HUDEP-2 (cell line): ENCODE data around the gene RASGRP1.

Experiments used
- DNase-seq, 76 experiments: peaks; one replicate each; lab custom pipeline; 2025; ENCODE audit not compliant: unreplicated experiment in 76 of 76; lab: John Stamatoyannopoulos, UW

Gene RASGRP1

DNA sequence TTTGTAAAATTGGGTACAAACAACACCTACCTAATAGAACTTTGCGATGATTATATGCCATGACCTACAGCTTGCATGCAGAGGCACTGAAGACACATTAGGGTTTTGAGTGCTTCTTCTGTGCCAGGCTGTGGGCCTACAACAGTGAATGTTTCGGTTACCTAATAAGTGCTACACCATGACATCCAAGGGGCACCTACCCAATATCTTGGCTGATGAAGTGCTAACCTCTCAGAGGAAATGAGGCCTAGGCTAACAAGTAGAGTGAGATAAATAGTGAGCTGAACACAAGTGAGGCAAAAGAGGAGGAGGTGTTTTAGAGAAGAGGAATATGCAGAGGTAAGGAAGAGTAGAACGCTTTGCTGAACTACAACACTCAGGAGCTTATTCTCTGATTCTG is 12.2 kb upstream of the RASGRP1 start:
- DNase-seq: no peak

DNA sequence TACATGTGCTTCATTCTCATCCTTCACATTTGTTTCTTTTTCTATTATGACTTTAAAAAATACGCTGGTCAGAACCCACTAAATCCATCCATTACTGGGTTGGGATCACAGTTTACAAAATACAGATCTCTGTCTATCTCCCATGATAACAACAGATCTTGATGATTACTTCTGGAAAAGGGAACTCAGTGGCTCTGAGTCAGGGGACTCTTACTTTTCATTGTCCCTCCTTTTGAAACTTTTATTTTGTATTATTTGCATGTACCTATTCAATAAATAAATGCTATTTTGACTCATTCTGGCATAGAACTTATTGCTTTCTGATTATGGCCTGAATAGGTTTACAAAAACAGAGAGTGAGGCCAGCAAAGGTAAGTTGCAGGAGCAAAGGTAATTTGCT is 11.6 kb upstream of the RASGRP1 start:
- no peak for DNase-seq

DNA sequence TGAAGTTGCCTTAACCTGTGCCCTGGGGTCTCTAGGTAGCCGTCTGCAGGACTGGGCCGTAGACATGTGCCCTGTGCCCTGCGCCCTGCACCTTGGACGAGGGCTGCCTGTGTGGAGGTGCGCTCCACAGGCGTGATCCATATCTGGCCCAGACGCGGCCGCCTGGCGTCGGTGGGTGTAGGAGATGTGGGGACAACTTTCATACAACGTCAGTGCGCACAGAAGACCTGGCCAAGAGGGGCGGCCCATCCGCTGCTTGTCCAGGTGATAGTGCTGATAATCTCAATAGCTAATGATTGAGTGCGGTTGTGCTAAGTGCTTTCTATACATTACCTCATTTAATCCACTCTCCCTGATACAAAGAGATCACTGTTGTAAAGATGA is 665 bp upstream of the RASGRP1 start:
- no peak for DNase-seq

DNA sequence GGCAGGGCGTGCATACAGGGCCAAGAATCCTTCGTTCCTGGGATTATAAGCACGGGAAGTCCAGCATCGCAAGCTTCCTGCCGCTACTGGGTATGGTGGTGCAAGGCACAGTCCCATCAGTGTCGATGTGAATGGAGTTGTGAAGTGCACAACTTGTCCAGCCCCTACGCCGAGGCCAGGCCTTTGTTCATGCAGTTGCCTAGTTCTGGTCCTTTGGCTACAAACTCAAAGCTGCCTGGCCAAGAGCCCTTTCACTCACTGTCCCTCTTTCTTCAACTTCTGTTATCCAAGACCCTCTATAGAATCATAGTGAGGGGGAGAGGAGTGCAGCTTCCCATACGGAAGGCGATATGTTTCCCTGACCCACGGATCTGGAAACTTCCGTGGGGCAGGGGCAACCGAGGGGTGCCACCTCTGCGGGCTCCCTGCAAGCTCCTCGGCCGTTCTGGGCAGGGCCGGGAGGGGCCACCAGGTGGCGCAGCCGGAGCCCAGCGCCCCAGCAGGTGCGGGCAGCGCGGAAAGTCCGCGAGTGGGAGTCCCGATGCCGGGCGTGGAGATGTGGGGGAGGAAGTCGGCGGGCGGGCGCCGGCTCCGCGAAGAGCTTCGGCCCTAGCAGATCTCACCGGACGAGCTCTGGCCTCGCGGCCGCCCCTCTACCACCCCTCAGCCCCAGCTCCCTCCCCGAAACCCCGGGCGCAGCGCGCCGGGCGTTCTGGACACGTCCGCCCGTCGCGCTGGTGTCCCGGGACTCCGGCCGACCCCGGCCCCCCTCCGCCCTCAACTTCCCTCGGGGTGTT is 693 bp downstream of the RASGRP1 start:
- peak in 47 of 76 experiments; percentile 1 to 57 (median 25) for DNase-seq

DNA sequence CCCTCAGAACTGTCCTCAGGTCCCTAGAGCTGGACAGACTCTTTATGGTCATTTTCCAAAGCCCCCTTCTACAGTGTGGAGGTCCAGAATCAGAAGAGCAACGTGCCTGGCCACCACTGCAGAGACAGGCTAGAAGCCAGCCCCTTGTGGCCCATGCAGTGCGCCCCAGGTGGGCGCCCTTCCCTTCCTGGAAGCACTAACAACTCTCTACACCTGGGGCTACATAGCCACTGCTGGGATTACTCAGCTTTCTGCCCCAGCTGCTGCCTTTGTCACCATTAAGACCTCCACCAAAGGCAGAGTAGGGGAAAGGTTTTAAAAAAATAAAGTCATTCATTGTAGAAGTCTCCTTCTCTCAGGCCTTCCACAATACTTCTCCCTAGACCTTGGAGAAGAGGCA is 2.3 kb downstream of the RASGRP1 start:
- no peak for DNase-seq

DNA sequence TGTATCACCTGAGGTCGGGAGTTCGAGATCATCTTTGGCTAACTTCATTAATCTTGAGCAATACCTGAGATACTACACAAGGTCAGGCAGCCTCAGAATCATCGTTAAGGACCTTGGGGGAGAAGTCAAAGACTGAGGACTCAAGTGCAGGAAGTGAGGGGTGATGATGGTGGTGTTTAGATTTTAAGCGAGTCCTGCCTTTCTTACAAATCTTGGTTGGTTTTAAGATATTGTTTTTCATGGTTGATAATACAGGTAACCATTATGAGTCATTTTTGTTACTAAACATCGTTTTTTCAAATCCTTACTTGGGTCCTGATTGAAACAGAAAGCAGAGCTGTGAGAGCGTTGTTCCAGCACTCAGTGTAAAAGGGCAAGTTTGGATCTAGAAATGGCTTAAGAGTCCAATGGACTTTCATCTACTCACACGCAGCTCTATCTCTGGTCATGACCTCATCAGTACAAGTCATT is 4.1 kb downstream of the RASGRP1 start:
- no peak for DNase-seq

DNA sequence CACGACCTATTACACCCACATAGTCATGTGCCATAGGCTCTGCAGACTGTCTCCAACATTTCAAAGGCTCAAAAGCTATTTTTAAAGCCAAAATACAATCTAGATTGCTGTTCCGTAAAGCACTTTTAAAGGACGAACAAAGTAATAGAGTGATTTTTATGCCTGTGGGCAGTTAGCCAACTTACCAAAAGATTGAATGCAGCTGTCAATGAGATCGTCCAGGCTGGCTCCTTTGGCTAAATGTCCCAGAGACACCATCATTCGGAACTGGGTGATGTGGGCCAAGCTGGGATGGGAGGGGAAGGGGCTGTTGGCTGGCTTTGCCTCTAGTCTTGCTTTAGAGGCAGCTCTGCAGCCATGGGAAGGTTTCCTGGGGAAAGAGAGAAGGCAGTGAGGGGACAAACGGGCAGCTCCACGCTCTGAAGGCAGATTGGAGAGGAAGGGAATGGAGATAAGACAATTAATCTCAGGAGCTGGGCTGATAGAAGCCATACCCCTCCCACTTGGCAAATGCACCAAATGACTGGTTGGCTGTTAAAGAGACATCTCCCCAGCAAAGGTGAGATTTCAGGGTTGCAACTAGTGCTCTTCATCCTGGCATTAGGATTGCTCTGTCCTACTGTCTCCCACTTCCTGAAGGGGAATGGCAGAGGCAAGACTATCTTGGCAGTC is 4.8 kb downstream of the RASGRP1 start:
- no peak for DNase-seq

DNA sequence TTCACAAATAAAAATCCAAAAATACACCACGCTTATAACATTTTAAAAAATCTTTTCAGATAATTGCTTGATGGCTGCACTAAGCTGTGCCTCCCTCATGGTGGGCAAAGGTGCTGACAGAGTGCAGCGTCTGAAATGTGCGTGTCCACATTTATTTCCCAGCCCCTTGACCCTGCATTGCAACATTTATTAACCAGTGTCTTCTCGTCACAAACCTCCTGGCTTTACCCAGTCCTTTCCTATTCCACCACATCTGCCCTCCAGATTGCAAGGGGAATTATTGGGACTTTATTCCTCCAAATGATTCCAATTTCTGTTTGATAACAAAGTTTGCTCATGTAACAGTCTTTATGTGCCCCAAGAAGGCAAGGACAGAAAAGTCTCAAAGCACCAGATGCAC is 5.5 kb downstream of the RASGRP1 start:
- DNase-seq: no peak

DNA sequence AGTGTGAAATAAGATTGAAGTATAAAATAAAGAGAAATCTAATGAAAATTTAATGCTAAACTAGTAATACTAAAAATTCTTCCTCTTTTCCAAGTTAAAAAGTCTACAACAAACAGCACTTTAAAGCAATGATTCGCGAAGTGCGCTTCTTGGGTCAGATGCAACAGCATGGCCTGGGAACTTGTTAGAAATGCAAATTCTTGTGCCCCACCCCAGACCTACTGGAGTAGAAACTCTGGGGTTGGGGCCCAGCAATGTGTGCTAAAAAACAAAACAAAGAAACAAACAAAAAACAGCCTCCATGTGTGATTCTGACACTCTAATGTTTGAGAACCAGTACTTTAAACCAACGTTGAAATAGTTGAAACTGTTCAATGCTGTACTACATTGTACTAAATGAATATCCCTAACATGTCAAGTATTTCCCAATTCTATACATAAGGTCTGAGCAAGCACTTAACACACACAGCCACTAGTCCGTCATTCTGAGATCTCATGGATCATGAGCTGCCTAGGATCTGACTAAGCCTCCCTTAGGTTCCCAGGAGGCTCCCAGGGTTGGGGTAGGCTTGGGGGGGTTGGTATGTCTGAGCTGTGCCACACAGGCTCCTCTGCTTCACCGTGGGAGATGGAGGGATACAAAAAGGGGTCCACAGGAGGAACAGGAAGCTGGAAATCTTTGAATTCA is 6.1 kb downstream of the RASGRP1 start:
- no peak for DNase-seq

DNA sequence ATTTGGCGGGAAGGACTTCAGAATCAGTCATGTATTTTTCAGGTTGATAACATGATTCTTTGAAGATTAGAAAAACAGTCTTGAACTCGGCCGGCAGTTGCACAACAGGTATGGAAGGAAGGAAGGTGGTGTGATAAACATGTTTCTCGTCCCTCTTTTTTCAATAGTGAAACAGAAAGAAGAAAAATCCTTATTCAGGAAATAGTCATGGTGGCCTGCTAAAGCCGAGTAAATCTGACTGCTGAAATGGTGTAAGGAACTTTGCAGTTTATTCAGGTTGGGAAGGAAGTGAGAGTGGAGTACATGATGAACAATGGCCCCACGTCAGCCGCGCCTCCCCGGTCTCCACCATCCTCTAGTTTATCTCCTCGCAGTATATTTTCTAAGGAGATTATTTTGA is 6.7 kb downstream of the RASGRP1 start:
- DNase-seq: no peak

DNA sequence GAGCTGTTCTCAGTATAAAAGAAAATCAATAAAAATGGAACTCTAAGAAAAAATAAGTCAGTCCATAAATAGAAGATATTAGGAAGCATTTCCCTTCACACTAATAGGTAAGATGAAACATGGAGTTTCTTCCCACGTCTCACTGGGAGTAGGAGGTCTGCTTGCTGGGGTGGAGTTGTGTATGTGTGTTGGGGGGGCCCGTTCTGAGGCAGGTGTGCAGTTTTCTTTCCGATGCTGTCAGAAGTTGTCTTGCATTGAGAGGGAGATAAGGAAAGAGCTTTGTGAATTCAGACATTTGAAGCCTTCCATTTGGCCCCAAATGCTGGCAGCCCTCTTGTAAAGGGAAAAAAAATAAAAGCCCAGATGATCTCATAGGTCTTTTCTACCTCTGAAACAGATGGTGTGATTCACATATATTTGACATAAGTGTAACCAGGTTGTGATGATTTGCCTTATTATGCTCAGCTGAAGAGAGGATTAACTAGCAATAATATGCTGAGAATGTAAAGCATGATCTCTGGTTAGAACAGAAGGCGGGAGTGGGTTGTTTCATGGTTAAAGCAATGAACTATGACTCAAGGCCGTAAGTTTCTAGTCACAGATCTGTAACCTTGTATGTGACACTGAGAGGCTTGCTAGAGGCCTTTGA is 8.8 kb downstream of the RASGRP1 start:
- DNase-seq: no peak

DNA sequence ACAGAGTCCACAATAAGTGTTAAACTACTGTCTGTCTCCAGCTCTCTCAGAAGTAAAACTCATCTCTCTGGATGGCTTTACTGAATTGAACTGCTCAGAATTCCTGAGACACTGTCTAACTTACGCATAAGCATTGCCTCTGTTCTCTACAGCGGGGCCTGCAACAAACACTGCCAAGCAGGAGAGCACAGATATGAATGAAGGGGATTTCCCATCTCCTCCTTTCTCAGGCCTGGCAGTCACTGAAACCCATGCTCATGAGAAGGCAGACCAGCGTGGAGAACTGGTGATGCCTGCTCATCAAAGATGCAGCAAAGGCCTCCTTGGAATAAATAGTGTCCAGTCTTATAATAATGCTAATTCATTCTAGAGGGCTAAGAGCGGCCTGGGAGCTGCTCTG is 10.3 kb downstream of the RASGRP1 start:
- DNase-seq: no peak

DNA sequence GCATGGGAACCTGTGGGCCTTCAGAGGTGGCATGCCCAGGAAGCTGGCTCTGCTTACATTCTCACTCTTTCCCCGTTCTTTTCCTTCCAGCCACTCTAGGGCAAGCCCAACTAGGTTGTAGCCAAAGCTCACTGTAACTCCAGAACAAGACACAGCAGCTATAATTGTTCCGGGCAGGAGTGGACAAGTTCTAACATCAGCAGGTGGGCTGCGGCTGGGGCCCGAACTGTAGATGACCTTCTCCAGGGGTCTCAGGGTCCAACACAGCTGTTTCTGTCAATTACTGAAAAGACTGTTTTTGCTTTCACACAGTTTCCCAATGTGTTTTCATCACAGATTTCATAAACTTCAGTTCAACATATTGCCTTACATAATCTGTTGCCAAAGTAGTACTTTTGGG is 11.5 kb downstream of the RASGRP1 start:
- DNase-seq: no peak

DNA sequence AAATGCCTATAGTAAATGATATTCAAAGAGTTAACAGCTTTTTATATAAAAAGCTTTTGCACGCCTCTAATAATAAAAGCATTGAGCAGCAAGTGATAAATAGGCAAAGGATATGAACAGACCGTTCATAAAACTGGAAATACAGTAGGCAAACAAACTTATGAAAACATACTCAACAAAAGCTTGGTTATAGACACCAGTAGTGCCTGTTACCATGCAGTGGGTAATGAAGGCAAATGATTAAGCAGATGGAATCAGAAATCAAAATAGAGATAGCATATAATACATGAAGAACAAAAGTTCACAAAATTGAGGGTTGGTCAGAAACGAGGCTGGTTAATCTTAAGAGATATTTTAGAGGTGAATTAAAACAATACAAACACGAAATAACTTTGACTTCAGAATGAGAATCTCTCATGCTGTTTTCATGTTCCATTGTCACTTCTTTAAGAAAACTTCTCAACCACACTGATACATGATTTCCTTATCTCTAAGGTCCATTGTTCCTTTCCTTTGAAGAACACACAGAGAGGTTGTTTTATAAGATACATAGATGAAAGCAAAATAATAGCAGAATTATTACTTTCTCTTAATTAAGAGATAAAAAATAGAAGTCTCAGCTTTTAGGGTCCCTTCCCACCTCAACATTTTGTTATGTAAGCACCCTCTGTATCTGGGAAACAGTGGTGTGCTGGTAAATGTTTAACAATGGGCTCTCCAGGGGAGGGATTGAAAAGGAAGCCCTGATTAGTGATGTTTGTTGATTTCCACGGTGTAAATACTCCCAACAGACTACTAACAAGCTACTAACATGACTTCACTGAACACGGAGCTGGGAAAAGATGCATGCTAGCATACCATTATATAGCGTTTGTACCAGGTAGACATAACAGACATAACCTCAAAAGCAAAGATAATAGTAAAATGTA is 12.6 kb downstream of the RASGRP1 start:
- no peak for DNase-seq

DNA sequence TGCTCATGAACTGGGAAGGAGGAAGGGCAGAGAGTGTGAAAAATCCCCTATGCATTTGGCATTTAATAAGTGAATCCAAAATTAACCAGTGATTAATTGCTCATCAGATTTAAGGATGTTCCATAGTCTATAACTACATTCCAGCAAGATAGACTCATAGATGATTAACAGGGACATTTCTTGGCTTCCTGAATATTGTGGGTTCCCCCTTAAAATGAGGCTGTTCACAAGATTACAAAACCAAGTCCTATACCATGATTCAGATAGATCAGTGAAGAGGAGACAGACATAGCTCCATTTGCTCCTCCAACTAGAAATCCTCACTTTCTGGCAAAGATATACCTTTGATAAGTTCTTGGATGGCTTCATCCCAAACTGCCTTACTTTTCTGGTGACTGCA is 15.4 kb downstream of the RASGRP1 start:
- DNase-seq: no peak

DNA sequence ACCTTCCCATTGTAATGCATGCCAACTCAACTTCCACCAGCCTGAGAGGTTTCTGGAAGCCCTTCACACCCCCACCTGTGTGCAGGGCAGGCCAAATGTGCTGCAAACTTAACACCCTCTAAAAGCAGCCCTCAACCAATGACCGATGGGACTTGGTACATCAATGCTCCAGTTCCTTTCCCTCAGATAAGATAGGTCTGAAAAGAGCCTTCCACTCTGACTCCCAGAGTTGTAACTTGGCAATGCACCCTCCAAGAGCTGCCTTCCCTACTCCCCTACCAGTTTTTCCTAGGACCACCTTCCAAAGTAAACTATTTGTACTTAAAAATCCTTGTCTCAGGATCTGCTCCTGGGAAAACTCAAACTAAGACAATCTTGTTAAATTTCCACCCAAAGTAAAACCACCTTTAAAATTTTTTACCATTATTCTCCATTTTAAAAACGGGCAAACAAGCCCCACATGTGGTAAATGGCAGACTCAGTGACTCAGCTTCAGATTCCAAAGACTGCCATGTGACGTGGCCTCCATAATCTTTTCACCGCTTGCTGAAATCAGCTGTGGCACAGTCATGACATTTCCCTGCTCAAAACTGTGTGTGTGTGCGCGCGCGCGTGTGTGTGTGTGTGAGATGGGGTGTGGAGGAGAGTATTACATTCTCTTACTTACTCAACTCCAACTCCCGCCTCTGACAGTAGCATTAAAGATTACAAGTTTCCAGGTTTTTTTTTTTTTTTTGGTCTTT is 17.2 kb downstream of the RASGRP1 start:
- DNase-seq: no peak

DNA sequence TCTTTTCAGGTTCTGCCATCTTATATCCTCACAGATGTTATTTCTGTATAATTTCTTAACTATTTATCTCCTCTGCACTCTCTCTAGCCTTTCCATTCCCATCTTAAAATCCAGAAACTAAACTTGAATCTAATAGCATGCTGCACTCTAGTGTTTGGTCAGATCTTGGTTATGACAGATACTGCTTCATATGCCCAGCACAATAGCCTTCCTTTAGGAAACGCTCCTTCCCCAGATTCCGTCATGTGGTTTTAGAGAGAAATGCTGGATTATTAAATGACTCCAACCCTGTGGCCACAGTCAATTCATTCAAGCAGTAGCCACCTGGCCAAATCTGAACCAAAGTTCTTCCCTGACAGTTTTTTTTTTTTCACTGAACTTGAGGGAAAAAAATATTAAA is 19.4 kb downstream of the RASGRP1 start:
- DNase-seq: no peak

DNA sequence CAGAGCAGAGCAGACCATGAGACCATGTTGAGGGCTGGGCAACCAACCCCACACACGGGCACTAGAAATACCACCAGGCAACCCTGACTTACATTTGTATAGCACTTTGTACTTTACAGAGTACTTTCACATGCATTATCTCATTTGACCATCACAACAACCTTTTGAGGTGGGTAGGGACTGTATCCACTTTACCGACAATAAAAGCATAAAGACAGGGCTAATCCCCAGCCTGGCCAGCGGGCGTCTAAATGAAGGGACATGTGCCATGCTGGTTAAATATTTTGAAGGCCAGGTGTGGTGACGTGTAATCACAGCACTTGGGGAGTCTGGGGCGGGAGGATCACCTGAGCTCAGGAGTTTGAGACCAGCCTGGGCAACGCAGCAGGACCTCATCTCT is 23.6 kb downstream of the RASGRP1 start:
- no peak for DNase-seq

DNA sequence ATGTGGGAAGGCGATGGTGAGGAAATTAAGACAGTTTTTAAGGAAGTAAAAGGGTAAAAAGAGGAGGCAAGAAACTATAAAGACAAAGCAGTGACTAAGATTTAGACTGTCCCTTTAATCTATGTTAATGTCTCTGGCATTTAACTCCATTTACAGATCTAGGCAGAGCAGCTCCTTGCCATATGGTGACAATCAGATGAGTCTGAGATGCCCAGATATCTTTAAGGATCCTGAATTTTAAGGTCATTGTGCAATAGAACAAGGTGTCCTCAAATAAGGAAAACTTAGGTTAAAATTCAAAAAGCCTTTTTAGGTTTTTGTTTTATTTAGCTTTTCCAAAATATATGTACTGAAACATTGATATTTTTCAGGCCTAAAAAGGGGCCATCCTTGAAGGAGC is 24.1 kb downstream of the RASGRP1 start:
- DNase-seq: no peak

DNA sequence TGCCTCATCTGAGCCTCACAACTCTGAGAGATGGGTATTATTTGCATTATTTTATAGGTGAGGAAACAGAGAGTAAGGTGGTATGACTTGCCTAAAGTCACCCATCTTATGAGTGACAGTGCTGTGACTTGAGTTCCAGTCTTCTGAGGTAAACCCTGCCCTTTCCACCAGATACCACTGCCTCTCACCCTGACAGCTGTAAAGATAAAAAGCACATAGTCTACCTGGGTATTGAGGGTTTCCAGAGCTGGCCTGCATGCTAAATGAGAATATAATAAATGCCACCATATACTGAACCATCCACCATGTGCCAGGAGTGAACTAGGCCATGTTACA is 25.6 kb downstream of the RASGRP1 start:
- no peak for DNase-seq
